Myometrial cell (primary cell): ENCODE measurements around the gene SMIM15. TPM values are rescaled to one million over a fixed set of nuclear protein-coding genes. Genes with fewer than 3 reads are reported as not detected.

ENCODE experiments used
- total RNA-seq: library from RNA; depleted of rRNA; stranded (reverse); fragments of >200 nt; gene quantifications from 2 replicates; pipeline ENCODE4 v1.2.3, GENCODE V29; 2015

SMIM15 gene, protein sequence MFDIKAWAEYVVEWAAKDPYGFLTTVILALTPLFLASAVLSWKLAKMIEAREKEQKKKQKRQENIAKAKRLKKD
- total RNA-seq = 43.8 and 57.1 TPM in 2 replicates

DNA sequence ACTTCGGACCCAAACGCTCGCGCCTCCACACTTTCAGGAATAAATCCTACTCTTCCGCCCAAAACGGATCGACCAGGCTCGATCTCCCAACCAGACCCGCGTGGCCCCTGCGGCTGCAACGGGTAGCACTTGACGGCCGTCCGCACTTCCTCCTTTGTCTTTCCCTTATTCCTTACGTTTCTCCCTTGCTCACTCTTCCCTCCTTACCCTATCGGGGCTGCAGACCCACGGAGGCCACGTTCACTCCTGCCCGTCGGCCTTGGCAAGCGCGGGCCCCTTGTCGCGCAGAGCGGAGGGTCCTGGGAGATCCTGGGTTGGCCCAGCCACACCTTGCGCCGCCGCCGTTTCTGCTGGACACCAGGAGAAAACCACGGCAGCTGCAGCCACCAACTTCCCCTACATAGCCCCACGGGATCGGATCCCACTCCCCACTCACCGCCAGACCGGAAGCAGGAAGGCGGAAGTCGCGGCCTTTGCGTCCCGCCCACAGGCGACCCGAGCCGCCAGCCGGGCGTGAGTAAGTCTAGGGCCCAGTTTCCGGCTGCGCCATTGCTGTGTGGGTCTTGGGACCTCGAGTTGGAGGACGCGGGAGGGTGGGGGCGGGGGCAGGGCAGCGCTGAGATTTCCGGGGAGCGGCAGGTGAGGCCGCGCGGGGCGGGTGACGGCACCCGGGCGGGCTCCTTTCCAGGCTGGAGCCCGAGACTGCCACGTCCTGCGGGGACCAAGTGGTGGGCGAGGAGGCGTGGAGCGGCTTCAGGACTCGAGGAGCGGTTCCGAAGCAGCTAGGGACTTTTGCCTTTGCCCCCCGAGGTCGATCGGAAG lies at the start of gene SMIM15:
Gene SMIM15 (minus strand): TSS at position 459 of the 822 bp plus-strand sequence. CDS start 2,297 bp downstream, outside the sequence.

Other genes with a start within 250 kb of the SMIM15 start
- 12.2 and 21.0 TPM in 2 replicates for gene ERCC8, start 217.4 kb downstream of the SMIM15 start, total RNA-seq
- gene NDUFAF2, start 217.3 kb downstream of the SMIM15 start, total RNA-seq = 32.3 and 45.8 TPM in 2 replicates
- gene ZSWIM6, start 169.8 kb upstream of the SMIM15 start, total RNA-seq = 3.5 and 6.4 TPM in 2 replicates